DMS79 (cell line): Measurements from ENCODE around the gene NTN5.
"Not testable (repeated sequence)": the region's sequence is repeated elsewhere in the genome, so short reads cannot be mapped to it uniquely, and the experiment has no call there.

ENCODE experiments used
- DNase-seq: peaks from one replicate; lab custom pipeline; 2025; lab: John Stamatoyannopoulos, UW

Gene NTN5

DNA sequence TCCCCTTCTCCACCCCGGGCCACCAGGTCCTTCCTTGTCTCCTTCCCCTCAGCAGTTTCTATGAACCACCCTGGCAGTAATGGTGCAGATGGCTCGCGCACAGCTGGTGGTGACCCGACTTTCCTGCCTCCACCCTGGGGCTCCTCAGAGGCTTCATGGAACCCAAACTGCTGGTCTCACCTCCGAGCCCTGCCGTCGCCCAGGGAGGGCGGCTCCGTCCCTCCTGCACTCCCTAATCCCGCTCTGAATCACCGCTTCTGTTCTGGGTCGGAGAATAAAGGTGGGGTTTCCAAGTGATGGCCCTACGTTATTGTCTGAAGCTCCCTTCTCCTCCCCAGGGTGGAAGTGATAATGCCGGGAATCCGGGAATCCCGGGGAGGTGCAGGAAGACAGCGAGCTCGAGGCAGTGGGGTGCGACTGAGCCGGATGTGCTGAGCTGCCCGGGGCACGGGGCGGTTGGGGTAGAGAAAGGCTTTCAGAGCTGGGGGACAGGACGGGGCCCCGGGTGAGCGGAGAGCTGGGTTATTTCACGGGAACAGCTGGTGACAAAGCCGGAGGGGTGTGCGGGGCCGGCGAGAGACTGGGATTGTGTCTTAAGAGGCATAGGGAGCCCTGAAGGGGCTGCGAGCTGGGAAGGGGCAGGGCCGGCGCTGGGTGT is 23.7 kb upstream of the NTN5 start:
- DNase-seq, result no peak

DNA sequence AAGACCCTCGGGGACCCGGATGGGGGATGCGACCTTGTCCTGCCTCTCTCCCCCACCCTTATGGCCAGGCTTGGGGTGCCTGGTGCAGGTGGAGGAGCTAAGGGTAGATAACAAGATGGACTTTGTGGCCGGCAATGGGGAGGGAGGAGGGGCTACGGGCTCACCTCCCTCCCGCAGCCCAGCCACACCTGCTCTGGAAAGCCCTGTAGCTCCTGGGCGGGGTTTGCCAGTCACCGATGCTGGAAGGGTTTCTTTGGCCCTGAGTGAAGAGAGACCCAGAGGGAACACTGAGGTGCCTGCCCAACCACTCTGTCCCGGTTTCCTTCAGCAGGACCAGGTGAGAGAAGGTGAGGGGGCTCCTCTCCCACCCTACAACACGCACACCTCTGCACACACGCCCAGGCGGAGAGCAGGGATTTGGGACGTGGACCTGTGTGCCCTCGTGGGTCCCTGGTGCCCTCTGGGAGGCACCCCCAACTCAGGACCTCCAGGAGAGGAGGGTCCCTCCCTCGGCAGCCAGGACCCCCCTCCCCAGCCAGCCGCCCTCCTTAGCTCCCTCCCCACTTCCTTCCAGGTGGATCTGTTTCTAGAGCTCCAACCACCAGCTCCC is 23.0 kb upstream of the NTN5 start, which contains the start of gene FUT2:
Gene FUT2 (plus strand): TSS at position 229 of the 610 bp plus-strand sequence. CDS start 6,986 bp downstream, outside the sequence.
- peak; percentile 40 for DNase-seq

DNA sequence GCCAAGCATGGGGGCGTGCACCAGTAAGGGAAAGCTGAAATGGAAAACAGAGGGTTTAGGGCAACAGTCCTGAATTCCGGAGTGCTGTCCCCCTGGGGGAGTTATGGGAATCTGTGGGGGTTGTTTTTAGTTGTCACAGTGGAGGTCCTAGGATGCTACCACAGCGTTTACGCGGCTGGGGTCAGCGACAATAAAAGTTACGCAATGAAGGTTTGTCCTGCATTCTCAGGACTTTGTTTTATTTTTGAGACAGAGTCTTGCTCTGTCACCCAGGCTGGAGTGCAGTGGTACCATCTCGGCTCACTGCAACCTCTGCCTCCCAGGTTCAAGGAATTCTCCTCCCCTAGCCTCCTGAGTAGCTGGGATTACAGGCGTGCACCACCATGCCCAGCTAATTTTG is 20.8 kb upstream of the NTN5 start:
- not testable (repeated sequence) for DNase-seq

DNA sequence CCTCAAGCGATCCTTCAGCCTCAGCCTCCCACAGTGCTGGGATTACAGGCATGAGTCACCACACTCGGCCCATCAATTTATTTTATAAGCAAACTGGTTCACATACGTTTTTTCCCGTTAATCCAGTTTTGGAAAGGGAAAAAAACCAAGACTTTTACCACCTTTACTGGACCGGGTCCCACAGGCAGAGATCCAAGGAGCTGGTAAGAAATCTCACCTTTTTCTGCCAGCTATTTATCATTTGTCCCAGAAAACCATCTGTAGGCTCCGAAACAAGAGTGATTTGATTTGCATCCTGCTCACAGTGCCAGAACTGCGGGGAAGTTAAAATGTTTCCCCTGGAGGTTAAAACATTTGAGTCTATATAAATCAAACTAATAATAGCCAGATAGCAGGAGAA is 16.6 kb upstream of the NTN5 start:
- no peak for DNase-seq

DNA sequence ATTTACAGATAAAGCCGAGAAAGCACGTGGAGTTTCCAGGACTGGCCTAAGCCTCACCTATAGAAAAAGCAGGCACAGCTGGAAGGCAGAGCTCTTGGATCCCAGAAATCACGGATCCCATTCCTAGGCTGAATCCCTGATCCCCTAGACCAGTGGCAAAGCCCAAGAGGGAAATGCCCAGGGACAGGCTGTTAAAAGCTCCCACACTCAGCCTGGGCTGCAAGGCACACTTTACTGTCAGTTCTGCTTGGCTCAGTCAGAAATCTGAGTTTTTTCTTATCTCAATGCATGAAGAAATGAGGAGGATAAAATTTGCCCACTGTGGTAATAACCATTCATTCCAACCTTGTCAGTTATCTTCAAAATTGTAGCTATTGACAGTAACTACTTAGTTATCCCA is 15.0 kb upstream of the NTN5 start:
- DNase-seq, result no peak

DNA sequence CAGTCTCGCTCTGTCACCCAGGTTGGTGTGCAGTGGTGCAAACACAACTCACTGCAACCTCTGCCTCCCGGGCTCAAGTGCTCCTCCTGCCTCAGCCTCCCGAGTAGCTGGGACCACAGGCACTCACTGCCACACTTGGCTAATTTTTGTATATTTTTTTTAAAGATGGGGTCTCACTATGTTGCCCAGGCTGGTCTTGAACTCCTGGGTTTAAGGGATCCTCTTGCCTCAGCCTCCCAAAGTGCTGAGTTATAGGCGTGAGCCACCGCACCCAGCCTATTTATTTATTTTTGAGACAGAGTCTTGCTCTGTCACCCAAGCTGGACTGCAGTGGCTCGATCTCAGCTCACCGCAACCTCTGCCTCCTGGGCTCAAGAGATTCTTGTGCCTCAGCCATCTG is 13.8 kb upstream of the NTN5 start:
- DNase-seq, result not testable (repeated sequence)

DNA sequence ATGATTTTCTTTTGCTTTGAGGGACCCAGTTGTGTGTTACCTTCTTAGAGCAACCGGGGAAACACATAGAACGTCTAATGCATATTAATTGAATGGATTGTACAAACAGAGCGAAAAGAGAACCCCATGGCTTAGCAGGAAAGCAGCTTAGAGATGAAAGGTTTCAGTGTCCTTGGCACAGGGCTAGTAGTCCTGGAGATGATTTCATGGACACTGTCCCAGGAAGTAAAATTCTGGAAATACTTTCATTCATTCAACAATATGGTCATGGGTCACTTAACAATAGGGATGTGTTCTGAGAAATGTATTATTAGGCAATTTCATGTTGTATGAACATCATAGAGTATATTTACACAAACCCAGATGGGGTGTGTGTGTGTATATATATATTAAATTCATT is 13.3 kb upstream of the NTN5 start:
- DNase-seq, result no peak

DNA sequence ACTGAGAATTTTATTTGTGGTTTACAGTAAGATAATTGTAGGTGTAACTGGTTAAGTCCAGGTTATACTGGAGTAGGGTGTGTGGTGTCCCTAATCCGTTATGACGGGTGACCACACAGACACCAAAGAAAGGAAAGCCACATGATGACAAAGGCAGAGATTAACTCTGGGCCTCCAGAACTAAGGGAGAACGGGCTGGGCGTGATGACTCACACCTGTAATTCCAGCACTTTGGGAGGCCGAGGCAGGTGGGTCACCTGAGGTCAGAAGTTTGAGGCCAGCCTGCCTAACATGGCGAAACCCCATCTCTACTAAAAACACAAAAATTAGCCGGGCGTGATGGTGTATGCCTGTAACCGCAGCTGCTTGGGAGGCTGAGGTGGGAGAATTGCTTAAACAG is 12.8 kb upstream of the NTN5 start:
- no peak for DNase-seq

DNA sequence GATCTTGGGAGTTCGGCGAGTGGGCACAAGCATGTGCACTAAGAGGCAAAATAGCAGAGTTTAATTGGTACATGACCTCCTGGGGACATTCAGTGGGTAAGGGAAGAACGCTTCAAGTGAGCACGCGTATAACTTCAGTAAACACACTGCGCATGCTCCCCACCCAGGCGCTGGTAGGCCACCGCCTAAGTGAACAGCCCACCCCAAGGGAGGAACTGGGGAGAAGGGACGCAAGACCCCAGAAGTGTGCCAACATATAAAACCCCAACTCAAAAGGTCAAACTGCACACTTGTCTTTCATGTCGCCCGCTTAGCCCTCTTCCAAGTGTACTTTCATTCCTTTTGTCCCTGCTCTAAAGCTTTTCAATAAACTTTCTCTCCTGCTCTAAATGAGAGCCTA is 10.5 kb upstream of the NTN5 start:
- DNase-seq, result no peak

DNA sequence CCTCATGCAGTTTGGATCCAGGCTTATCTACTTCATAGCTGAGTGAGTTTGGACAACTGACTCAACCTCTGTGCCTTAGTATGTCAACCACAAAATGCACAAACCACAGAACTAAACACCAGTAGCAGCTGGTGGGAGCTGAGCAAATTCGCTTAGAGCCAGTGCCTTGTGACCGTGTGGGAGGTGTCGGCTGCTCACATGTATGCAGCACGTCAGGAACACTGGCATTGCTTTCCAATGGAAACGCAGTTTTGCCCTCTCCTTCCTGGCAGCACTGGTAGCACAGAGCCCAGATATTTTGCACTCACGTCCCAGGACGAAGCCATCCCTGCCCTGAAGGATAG is 8.3 kb upstream of the NTN5 start:
- no peak for DNase-seq

DNA sequence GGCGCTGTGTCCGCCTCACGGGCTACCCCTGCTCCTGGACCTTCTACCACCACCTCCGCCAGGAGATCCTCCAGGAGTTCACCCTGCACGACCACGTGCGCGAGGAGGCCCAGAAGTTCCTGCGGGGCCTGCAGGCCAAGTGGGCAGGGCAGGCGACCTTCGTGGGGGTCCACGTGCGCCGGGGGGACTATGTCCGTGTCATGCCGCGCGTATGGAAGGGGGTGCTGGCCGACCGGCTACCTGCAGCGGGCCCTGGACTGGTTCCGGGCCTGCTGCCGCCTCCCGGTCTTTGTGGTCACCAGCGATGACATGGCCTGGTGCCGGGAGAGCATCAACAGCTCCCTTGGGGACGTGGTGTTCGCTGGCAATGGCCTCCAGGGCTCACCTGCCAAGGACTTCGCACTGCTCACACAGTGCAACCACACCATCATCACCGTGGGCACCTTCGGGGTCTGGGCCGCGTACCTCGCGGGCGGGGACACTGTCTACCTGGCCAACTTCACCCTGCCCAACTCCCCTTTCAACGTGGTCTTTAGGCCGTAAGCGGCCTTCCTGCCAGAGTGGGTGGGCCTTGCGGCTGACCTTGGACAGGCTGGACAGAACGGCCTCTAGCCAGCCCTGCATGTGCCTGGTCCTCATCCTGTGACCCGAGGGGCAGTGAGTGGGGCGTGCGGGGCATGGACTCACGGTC is 7.8 kb upstream of the NTN5 start:
- no peak for DNase-seq

DNA sequence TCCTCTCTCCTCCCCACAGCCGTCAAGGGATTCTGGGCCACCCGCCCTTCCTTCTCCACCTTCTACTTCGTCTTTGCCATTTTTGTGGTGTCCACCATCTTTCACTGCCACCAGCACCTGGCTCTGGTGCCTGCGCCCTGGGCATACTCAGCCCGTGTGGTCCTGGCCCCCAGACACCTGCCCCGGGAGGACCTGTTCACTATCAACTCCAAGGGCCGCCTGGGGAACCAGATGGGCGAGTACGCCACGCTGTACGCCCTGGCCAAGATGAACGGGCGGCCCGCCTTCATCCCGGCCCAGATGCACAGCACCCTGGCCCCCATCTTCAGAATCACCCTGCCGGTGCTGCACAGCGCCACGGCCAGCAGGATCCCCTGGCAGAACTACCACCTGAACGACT is 7.2 kb upstream of the NTN5 start:
- DNase-seq, result not testable (repeated sequence)

DNA sequence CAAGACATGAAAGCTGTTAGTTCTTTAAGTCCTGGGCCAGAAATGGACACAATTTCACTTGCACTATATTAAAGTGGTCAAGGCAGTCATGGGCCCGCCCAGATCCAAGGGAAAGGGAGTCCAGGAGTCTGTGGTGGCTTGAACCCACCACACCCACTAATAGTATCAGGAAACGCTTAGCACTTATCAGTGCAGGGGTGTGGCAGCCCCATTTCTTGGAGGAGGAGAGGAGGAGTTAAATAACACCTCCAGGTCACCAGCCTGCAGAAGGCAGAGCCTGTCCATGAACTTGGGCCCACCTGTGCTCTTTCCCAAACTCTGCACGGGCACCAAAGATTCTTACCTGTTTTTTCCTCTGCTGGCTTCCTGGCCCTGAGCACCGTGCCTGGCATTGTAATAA is 5.4 kb upstream of the NTN5 start:
- DNase-seq, result no peak

DNA sequence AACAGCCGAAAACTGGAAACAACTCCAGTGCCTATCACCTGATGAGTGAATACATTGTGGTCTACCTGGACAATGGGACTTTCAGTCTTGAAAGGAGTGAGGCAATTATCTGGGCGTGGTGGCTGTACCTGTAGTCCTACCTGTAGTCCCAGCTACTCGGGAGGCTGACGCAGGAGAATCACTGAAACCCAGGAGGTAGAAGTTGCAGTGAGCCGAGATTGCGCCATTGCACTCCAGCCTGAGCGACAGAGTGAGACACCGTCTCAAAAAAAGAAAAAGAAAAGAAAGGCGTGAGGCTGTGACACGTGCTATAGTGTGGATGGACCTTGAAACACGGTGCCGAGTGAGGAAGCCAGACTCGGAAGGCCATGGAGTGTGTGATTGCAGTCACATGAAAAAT is 4.1 kb upstream of the NTN5 start:
- DNase-seq, result no peak

DNA sequence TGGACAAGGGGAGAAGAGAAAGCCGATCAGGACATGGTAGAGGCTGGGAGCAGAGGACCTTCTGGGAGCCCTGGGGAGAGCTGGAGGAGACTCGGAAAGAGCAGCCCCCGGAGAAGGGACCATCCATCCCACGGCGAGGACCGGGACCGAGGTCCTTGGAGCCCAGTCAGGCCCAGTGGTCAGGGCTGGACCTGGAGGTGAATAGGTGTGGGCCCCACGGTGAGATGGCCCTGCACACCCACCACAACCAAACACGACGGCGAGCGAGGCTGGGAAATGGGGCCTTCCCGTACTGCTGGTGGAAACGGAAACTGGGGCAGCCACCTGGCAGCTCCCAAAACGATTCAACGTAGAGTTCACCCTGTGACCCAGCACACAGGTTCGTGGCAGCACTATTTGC is 3.7 kb upstream of the NTN5 start:
- DNase-seq, result no peak

DNA sequence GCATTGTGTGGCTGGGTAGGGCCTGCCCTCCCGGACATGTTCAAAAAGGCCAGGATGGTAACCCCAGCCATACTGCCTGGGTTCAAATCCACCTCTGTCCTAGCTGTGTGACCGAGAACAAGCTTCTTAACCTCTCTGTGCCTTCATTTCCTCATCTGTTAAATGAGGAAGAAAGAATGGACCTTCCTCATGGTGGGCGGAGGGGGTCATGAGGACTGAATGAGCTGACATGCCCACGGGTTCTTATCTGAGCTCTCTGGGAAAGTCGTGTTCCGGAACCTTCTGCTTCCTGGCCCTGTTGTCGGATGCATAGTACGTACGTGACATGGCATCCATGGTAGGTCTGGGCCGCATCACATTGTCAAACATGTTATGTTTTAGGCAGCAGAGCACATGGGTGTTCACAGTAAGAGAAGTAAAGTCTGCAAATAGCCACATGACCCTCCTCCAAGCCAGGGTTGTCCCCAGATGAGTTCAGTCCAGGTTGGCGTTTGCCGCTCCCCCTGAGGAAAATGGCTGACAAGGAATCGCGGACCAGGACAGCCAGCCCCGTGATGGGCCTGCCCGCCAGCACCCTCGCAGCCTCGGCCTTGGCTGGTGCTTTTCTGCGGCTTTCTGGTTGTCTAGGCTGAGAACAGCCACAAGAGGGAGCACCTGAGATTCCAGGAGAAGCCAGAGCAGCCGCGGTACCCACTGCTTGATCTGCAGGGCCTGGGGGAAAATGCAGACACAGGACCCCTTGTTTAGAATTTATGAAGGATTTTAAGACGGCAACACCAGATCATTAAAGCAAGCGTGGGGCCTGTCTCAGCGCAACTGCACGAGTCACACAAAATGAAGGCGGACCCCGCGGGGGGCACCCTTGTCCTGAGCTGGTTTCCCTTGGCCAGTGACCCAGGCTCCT is 2.4 kb upstream of the NTN5 start:
- DNase-seq, result peak; percentile 58

DNA sequence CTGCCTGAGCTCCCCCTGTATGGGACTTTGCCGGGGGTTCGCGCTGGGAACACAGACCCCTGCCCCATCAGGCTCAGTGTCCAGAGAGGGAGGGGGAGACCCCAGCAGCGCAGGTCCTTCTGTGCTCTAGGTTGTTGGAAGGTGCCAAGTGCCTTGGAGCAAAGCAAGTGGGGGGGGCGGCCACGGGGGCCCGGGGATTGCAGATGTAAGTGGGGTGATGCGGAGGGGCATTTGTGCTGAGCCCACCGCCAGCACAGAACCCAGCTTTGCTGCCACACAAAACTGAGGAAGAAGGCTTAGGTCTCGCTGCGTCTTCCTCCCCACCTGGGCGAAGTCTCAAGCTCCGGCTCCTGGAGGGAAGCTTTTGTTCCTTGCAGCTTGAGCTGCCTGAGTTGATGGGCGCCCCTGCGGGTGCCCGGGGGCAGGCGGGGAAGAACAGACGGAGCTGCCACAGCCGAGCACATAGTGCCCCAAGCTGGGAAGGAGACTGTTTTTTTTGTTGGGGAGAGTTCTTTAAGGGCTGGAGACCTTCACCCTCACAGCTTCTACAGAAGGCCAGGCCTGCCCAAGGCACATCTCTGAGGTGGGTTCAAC is 1.5 kb upstream of the NTN5 start:
- DNase-seq, result no peak

DNA sequence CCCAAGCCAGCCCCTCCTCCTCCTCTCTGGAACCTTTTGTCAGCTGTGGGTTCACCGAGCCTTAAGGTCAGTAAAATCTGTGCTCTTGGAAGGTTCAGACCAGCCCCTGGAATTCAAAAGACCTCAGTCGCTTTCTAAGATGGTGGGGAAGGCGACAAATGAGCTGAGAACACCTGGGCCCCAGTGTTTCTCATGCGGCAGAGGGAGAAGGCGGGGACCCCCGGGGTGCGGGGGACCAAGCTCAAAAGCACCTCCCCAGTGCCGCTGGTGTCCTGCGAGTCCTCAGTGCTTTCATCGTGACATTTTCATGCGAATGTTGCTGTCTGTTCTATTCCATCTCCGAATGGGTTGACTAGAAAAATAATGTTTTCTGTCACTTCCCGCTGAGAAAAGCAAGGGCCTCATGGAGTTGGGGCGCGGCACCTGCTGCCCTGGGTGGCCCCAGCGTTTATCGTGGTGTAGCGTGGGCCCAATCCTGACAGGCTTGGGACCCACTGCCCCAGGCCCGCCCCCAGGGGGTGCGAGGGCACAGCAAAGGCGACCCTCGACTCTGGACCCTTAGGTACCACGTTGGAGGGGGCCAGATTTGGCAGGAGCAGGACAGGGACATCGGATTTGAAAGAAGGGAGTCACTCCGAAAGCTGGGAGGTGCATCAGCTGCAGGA is 751 bp upstream of the NTN5 start:
- DNase-seq, result no peak

DNA sequence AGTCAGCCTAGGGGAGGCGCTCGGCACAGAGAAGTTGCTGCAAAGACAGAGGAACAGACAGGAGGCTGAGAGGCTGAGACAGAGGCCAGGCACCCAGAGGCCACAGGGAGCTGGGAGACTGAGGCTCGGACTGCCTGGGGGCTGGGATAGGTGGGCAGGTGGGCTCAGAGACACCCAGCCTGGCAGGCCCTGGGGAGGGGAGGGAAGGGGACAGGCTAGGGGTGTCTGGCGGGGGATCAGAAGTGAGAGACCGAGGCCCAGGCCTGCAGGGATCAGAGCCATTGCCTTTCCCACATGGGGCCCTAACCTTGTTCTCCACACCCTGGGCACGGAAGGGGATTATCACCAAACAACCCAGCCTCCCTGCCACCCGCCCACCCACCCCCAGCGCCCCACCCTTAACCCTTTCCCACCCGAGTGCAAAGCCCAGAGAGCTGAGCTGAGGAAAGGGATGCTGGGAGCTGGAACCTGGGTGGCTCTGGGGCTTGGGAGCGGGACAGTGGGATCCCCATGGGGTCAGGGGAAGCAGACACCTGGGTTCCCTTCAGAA is 1.3 kb downstream of the NTN5 start:
- DNase-seq, result no peak

DNA sequence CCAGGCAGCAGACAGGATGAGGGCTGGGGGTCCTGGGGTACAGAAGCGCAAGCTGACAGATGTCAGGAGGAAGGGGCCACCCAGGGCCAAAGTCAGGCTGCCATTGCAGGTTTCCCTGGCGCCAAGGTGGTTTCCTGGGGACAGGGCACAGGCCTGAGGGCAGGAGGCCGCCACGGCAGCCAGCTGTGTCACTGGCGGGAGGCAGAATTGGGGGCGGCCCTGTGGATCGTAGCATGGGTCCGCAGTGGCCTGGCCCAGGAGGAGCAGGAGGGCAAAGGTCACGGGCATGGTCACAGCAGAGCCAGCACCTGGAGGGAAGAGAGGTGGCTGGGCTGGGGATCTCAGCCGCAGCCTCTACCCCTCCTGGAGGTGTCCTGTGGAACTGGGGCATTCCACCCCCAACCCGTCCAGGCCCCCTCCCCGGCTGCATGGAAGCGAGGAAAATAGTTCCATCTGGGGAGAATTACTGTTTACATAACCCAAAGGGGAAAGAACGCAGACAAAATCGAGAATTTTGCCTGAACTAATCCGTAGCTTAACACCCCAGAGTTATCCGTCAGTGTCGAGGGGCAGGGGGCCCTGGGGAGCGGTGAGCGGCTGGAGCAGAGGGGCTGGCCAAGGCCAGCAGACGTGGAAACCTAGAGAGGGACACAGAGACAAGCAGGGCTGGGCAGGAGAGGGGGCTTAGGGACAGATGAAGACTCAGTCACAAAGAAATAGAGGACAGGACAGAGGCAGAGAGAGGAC is 1.9 kb downstream of the NTN5 start:
- DNase-seq, result no peak
